Inferior parietal cortex (tissue), 1 donor: ENCODE data around the gene USP49.
A peak's percentile ranks its signal among the peaks of the same experiment; 100 is the strongest.

Source experiments
- DNase-seq: peaks from one replicate; pipeline ENCODE4 v3.0.0-alpha.2; 2016; ENCODE audit errors: extremely low spot score

The USP49 gene

GRCh38 chr6:41874741-41875140, 20.4 kb downstream of the USP49 start:
- no peak for DNase-seq

- no peak for DNase-seq
Observed at GRCh38 chr6:41872147-41872546, 23.0 kb downstream of the USP49 start.

- DNase-seq, result no peak
Observed at GRCh38 chr6:41871691-41872090, 23.5 kb downstream of the USP49 start.

- DNase-seq, result no peak
Observed at GRCh38 chr6:41859356-41859755, 35.8 kb downstream of the USP49 start.

GRCh38 chr6:41858703-41859102, 36.5 kb downstream of the USP49 start:
- no peak for DNase-seq

- peak; percentile 34 for DNase-seq
Observed at GRCh38 chr6:41850861-41851260, 44.3 kb downstream of the USP49 start.

- DNase-seq, result peak; percentile 69
Observed at GRCh38 chr6:41846666-41847237, 48.4 kb downstream of the USP49 start.

- no peak for DNase-seq
Observed at GRCh38 chr6:41843178-41843577, 52.0 kb downstream of the USP49 start.

- no peak for DNase-seq
Observed at GRCh38 chr6:41840326-41840725, 54.8 kb downstream of the USP49 start.

- DNase-seq, result no peak
Observed at GRCh38 chr6:41836660-41837052, 58.5 kb downstream of the USP49 start.

GRCh38 chr6:41836022-41836659, 59.0 kb downstream of the USP49 start:
- DNase-seq, result no peak

- DNase-seq, result no peak
Observed at GRCh38 chr6:41832263-41832662, 62.9 kb downstream of the USP49 start.

- no peak for DNase-seq
Observed at GRCh38 chr6:41826343-41827022, 68.7 kb downstream of the USP49 start.

- DNase-seq, result no peak
Observed at GRCh38 chr6:41824571-41825569, 70.3 kb downstream of the USP49 start.

GRCh38 chr6:41823178-41823577, 72.0 kb downstream of the USP49 start:
- no peak for DNase-seq

GRCh38 chr6:41822021-41822420, 73.2 kb downstream of the USP49 start:
- no peak for DNase-seq

GRCh38 chr6:41821266-41821665, 73.9 kb downstream of the USP49 start:
- DNase-seq, result no peak

GRCh38 chr6:41818271-41819054, 76.7 kb downstream of the USP49 start:
- no peak for DNase-seq

- DNase-seq, result no peak
Observed at GRCh38 chr6:41815587-41815986, 79.6 kb downstream of the USP49 start.

GRCh38 chr6:41814629-41815028, 80.5 kb downstream of the USP49 start:
- DNase-seq, result no peak

GRCh38 chr6:41813956-41814355, 81.2 kb downstream of the USP49 start:
- no peak for DNase-seq
